GM19452 (cell line): Measurements from ENCODE around the gene IL20RB.

ENCODE experiments used
- ATAC-seq: cut with Tn5 transposase; IDR thresholded peaks from one replicate; pipeline ENCODE4 v1.9.1; 2021; ENCODE audit not compliant: unreplicated experiment

IL20RB gene

DNA sequence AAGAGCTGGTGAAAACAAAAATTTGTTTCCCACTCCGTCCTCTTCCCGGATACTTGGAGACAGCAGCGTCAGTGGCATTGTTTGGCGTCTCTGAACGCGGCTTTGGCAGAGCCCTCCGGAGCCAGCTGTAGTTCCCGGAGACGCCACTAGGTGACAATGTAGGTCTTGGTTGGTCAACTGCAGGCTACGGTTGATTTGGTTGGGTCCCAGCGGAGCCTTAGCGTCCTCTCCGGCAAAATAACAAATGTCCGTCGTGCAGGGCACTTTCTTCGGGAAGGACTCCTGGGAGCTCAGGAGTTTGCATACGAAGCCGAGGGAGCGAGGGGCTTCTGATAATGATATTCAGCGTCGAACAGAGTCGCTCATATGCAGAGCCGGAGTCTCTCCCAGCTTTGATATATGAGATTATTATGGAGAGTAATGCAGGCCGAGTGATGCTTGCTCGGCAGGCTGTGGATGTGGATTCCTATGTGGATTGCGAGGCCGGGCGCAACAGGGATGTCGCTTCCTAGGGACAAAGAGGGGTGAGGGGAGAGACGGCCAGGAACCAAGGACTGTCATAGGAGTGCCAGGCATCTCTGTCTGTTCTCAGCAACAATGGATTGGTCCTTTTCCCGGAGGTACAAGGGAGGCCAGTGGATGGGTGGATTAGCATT is 74.8 kb downstream of the IL20RB start:
- peak; percentile 90 for ATAC-seq

DNA sequence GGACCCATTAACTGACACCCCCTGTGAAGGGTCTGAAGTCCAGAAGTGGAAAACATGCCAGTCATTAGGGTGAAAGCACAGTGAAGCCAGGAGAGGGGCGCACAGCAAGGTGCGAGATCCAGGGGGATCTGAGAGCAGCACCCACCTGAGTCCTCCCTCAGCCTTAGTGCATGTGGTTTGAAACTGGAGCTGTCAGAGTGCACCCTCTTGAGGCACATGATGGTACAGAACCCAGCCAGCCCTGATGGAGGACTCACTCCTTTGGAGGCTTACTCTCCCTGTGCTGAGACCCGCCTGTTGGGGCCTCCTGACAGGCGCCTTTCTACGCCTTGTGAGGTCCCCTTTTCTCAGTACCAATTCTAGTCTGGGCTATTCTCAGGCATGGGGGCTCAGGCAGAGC is 77.8 kb downstream of the IL20RB start:
- ATAC-seq, result no peak

DNA sequence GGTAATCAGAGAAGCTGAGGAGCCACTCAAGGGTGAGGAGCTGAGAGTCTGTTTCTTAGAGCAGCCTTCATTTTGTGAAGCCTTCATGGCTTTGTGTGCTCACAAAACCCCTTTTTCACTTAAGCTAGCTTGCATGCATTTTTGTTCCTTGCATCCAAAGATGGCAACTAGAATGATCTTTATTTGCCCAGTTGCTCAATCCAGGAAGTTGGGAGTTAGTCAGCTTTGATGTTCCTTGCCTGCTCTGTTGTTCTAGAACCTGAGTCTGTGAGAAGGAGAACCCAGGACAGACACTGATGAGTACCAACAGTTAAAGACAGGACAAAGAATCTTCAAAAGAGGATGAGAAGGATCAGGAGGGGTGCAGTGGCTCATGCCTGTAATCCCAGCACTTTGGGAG is 81.8 kb downstream of the IL20RB start:
- ATAC-seq, result no peak

DNA sequence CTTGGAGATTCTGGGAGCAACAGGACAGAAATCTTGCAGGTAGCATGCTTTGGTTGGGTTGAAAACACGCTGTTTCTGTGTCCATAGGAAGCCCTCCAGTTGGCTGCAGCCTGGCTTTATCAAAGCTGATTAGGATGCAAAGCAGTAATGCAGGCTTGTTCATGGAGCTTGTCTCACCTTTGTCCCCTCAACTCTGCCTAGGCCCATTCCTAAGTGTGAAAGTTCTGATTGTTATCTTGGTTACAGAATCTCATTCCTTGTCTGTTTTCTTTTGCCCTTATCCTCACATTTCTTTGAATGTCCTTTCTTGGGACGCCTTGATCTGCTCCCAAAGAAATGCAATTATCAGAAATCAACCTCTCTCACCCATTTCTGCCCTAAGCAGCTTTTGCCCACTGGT is 83.5 kb downstream of the IL20RB start:
- no peak for ATAC-seq

DNA sequence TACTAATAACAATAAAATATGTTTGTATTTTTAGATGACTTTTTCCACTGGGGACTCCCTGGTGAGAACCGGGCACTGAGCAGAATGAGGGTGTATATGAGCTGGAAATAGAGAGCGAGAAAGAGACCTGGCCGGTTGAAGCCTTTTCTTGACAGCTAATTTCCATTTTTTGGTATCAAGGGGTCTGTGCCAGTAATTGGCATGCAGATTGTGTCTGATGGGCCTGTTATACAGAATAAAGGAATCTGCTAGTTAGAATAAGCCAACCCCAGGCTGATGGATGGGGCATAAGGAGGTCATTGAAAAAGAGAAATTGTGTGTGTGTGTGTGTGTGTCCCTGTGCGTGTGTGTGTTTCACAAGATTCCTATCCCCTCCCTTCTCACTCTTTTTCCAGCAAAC is 83.9 kb downstream of the IL20RB start:
- no peak for ATAC-seq

DNA sequence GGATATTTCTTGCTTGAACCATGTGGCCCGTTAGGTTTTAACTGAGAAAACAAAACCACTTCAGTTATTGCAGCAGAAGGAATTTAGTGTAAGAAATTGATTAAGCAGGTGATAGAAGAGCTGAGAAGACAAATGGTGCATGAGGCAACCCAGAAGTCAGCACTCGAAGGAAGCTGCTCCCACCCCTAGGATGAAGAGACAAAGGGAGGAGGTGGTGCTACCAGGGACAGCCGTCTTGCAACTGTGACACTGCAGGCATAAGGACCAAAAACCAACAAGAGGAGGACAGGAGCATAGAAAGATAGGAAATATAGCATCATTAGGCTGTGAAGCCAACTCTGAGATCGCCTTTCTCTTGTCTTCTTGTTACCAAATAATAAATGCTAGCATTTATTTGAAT is 89.0 kb downstream of the IL20RB start:
- no peak for ATAC-seq

DNA sequence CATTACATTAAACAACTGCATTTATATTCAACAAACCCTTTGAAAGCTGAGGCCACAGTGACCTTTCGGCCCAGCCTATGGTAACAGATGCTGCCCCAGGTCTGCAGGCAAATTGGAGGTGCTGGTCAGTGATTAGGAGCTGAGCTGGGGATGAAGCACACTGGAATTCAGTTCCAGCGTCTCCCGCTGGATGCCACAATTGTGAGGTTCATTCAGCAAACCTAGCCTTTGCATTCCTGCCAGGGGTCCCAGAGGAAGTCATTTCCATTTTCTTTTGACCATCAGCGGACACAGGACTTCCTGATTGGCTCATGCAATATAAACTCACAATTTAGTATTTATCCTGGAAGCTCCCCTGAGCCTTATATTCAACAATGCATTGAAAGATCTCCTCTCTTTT is 89.5 kb downstream of the IL20RB start:
- no peak for ATAC-seq

DNA sequence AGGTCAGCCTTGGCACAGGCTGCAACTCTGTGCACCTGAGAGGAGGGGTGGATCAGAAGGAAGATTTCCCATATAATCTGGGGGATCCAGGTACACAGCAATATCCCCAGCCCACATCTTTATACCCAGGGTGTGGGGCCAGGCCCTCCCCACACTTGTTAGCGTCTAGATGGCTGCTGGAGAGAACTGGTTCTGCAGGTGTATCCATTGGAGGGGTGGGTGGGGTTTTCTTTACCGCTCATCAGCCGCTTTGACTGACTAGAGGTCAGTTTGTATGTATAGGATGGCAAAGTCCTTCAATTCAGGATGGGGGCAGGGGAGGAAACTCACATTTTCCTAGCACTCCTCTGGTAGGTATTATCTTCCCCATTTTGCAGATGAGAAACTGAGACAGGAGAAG is 92.5 kb downstream of the IL20RB start:
- ATAC-seq, result no peak

DNA sequence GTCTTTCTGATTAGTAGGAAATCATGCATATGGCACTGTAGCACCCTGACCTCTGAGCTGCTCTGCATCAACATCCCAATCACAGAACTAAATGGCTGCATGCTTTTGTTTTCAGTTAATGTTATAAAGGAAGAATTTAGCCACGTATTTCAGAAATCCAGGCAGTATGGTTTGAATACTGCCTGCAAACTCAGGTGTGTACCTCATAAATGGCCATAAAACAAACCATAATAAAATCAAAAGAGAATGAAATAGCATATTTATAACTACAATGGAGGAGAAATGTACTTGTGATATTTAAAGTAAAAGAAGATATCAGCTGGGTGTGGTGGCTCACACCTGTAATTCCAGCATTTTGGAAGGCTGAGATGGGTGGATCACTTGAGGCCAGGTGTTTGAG is 94.5 kb downstream of the IL20RB start:
- no peak for ATAC-seq
